Left renal pelvis (tissue), 4 donors: ENCODE data around the gene FANCC. TPM values are rescaled to one million over a fixed set of nuclear protein-coding genes. Genes with fewer than 3 reads are reported as not detected.

Experiments
- DNase-seq, 4 donors: peaks; one replicate each; pipeline ENCODE4 v3.0.0-alpha.2; 2013; ENCODE audit warnings: low read depth in 4 of 4, low spot score in 3 of 4
- polyA plus RNA-seq, 4 donors: library from polyadenylated mRNA; unstranded; fragments of 120-200 nt; gene quantifications; one replicate each; pipeline ENCODE4 v1.2.1, GENCODE V29; 2013; ENCODE audit not compliant: insufficient read length in 4 of 4

FANCC gene
- polyA plus RNA-seq, 4 donors, result 13.4 to 25.0 (median 22.4) TPM

GRCh38 chr9:95157481-95158151 is 159.9 kb downstream of the FANCC start:
- DNase-seq, result peak in 1 of 4 donors; percentile 38

- DNase-seq, result no peak
Measured at GRCh38 chr9:95156074-95156473, 161.4 kb downstream of the FANCC start.

- no peak for DNase-seq
Measured at GRCh38 chr9:95155220-95155619, 162.3 kb downstream of the FANCC start.

- no peak for DNase-seq
Measured at GRCh38 chr9:95150903-95151302, 166.6 kb downstream of the FANCC start.

- no peak for DNase-seq
Measured at GRCh38 chr9:95148208-95148520, 169.3 kb downstream of the FANCC start.

GRCh38 chr9:95147452-95148207 is 169.9 kb downstream of the FANCC start:
- no peak for DNase-seq

- DNase-seq, result peak in 3 of 4 donors; percentile 61 to 65 (median 62)
Measured at GRCh38 chr9:95143591-95144561, 173.6 kb downstream of the FANCC start.

- DNase-seq, result no peak
Measured at GRCh38 chr9:95142728-95143127, 174.8 kb downstream of the FANCC start.

GRCh38 chr9:95142315-95142714 is 175.2 kb downstream of the FANCC start:
- no peak for DNase-seq

- no peak for DNase-seq
Measured at GRCh38 chr9:95140821-95141220, 176.7 kb downstream of the FANCC start.

- DNase-seq, result no peak
Measured at GRCh38 chr9:95139126-95139525, 178.4 kb downstream of the FANCC start.

GRCh38 chr9:95138474-95138873 is 179.0 kb downstream of the FANCC start:
- DNase-seq, result no peak

- no peak for DNase-seq
Measured at GRCh38 chr9:95137587-95138145, 179.8 kb downstream of the FANCC start.

- no peak for DNase-seq
Measured at GRCh38 chr9:95135756-95136155, 181.8 kb downstream of the FANCC start.

- no peak for DNase-seq
Measured at GRCh38 chr9:95134457-95134881, 183.0 kb downstream of the FANCC start.

GRCh38 chr9:95133325-95133705 is 184.2 kb downstream of the FANCC start:
- no peak for DNase-seq

GRCh38 chr9:95132366-95133324 is 184.9 kb downstream of the FANCC start:
- no peak for DNase-seq

GRCh38 chr9:95131023-95131943 is 186.2 kb downstream of the FANCC start:
- peak in 3 of 4 donors; percentile 53 to 65 (median 64) for DNase-seq

- DNase-seq, result no peak
Measured at GRCh38 chr9:95130484-95130883, 187.0 kb downstream of the FANCC start.
